Pancreas (tissue), 10 donors: ENCODE measurements around the gene ITPR2. TPM values are rescaled to one million over a fixed set of nuclear protein-coding genes. Genes with fewer than 3 reads are reported as not detected.

Source experiments
- ATAC-seq, 4 donors: fragments of 200-7000 bp; cut with Tn5 transposase; one replicate each; pipeline versions ENCODE4 v1.8.0 to v1.9.1; 2020; ENCODE audit warnings: mild to moderate bottlenecking in 4 of 4, moderate library complexity in 4 of 4
- DNase-seq, 6 donors: peaks; one replicate each; pipeline ENCODE4 v3.0.0-alpha.2; 2020
- FAIRE-seq: peaks from 2 replicates; lab custom pipeline; 2012; peaks lifted over from hg19 to GRCh38; lab: Jason Lieb, UNC
- H3K27ac ChIP-seq, 4 donors: fragments of 200-600 bp; sonication (generic); 1 replicate in 3 of 4; 2 replicates in 1 of 4; pipeline versions ENCODE4 v1.5.0 to v1.8.0; 2020
- H3K27me3 ChIP-seq, 4 donors: fragments of 200-600 bp; one replicate each; pipeline ENCODE4 v1.8.0; 2021
- H3K36me3 ChIP-seq, 3 donors: fragments of 200-600 bp; sonication (generic) in 1 of 3; one replicate each; pipeline versions ENCODE4 v1.5.0 to v1.8.0; 2020 to 2021
- H3K4me1 ChIP-seq, 3 donors: fragments of 200-600 bp; one replicate each; pipeline ENCODE4 v1.8.0; 2021
- H3K4me3 ChIP-seq, 4 donors: fragments of 200-600 bp; sonication (generic) in 2 of 4; one replicate each; pipeline versions ENCODE4 v1.5.0 to v1.8.0; 2020 to 2021
- H3K9me3 ChIP-seq, 4 donors: fragments of 200-600 bp; one replicate each; pipeline ENCODE4 v1.8.0; 2021
- CTCF ChIP-seq, 4 donors: fragments of 200-600 bp; sonication (generic) in 3 of 4; IDR thresholded peaks; one replicate each; pipeline versions ENCODE4 v1.5.0 to v1.8.0; 2021; ENCODE audit warnings: antibody characterized with exemption in 4 of 4
- WGBS, 2 donors: extraction: QIAGEN DNeasy Blood & Tissue Kit; methylation state at CpG; one replicate each; pipeline ENCODE4 v1.1.7; 2013; 5-methylcytosine and 5-hydroxymethylcytosine counted together
- intact Hi-C, 3 donors: fragments of 100-400 bp; cut with DNase I; formaldehyde crosslinking; loops; one replicate each; pipeline versions ENCODE4 v1.11.1 to v1.14.2; 2022
- polyA plus RNA-seq, 2 donors: library from polyadenylated mRNA; stranded (reverse); fragments of 200-250 nt; gene quantifications; one replicate each; pipeline ENCODE4 v1.2.3, GENCODE V29; 2013
- total RNA-seq, 6 donors: library from RNA; stranded (reverse); fragmentation: NEBNext Ultra II Directional in 4 of 6; extraction: Animal tissue kit (Norgen Biotek cat#: 25700) in 4 of 6; gene quantifications; one replicate each; pipeline versions ENCODE4 v1.2.1 to v1.2.4, GENCODE V29; 2021 to 2023
- donor health status: healthy with polysubstance abuse.
- donor health status: DM: no; HTN: no; CAD: no; lungs with moderate emphysema.
- donor health status: DM: no; HTN: no; CAD: no.
- donor health status: control.
- donor health status: control.
- donor health status: Bipolar disorder and iron deficiency.
- donor health status: DM: yes; HTN: yes; CAD: no.
- donor health status: DM: no; HTN: no; CAD: no.
- donor health status: DM: no; HTN: no; CAD: no.
- donor health status: DM: yes; HTN: yes; CAD: no.

The ITPR2 gene
- total and polyA plus RNA-seq, 8 donors: 3.3 to 51.8 (median 25.5) TPM

DNA sequence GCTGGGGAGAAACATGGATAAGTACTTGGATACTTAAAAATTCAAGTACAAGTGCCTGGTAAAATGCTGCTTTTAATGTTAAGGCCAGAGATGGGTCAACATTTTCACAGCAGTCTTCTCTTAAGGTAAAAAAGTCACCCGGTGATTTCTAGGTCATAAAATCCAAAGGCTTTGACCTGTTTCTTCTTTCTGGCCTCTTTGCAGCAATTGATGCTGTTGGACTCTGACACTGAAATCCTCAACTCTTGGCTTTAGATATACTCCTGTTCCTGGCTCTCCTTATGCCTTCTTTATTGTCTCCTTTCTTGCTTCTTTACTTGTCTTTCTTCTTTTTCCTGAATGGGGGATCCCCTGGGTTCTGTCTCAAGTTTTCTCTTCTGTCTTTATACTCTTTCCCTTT, 448.5 kb downstream of the ITPR2 start:
- H3K36me3 ChIP-seq: peaks cover 0 to 18% (median 0%) of the 10 kb centered on the region in 3 donors
- no peaks in the 10 kb centered on the region for H3K27me3 ChIP-seq
- FAIRE-seq (no peak), DNase-seq (no peak), ATAC-seq (no peak)
- intact Hi-C loops: no loop called here
- no peak overlapping the region for H3K27ac ChIP-seq
- H3K9me3 ChIP-seq: no peaks in the 10 kb centered on the region
- no peak for TF ChIP-seq CTCF (IDR thresholded peaks at IDR 0.05)
- H3K4me1 ChIP-seq: no peaks in the 10 kb centered on the region
- no peak overlapping the region for H3K4me3 ChIP-seq
- WGBS, 2 donors: 90 to 95% methylated on average over 1 of the region's 1 CpG

- ATAC-seq: no peak
- H3K4me1 ChIP-seq: no peaks in the 10 kb centered on the region
- H3K4me3 ChIP-seq: no peak overlapping the region
- no peak overlapping the region for H3K27ac ChIP-seq
- no peak for TF ChIP-seq CTCF (IDR thresholded peaks at IDR 0.05)
- 89 to 94% methylated on average over 1 of the region's 1 CpG for WGBS, 2 donors
- H3K27me3 ChIP-seq: no peaks in the 10 kb centered on the region
- no peak for DNase-seq
- FAIRE-seq: no peak
- intact Hi-C loops: no loop called here
- peaks cover 0 to 18% (median 0%) of the 10 kb centered on the region in 3 donors for H3K36me3 ChIP-seq
- H3K9me3 ChIP-seq: no peaks in the 10 kb centered on the region
These were observed 450.0 kb downstream of the ITPR2 start for GRCh38 chr12:26383041-26383440.

- Histone ChIP-seq H3K4me3 (no peak overlapping the region), H3K9me3 (no peaks in the 10 kb centered on the region), H3K36me3 (peaks cover 0 to 5% (median 0%) of the 10 kb centered on the region in 3 donors), H3K27ac (no peak overlapping the region), H3K4me1 (no peaks in the 10 kb centered on the region), H3K27me3 (no peaks in the 10 kb centered on the region)
- no peak for DNase-seq
- no peak for ATAC-seq
- WGBS, 2 donors: 82 to 84% methylated on average over 1 of the region's 1 CpG
- no peak for TF ChIP-seq CTCF (IDR thresholded peaks at IDR 0.05)
- intact Hi-C loops: no loop called here
- no peak for FAIRE-seq
These were observed 452.1 kb downstream of the ITPR2 start for GRCh38 chr12:26380897-26381296.

- 49 to 57% methylated on average over 2 of the region's 2 CpGs for WGBS, 2 donors
These were observed 453.1 kb downstream of the ITPR2 start for GRCh38 chr12:26379777-26380467.

More at GRCh38 chr12:26379777-26380467, 453.1 kb downstream of the ITPR2 start:
- Histone ChIP-seq H3K27me3 (no peaks in the 10 kb centered on the region), H3K9me3 (no peaks in the 10 kb centered on the region), H3K4me3 (no peak overlapping the region), H3K36me3 (no peaks in the 10 kb centered on the region), H3K4me1 (no peaks in the 10 kb centered on the region), H3K27ac (no peak overlapping the region)
- no peak for FAIRE-seq
- DNase-seq: no peak
- intact Hi-C loops: no loop called here
- TF ChIP-seq CTCF (IDR thresholded peaks at IDR 0.05): no peak
- no peak for ATAC-seq
